Hepatocyte (in vitro differentiated cells): ENCODE data around the gene CDK6. TPM values are rescaled to one million over a fixed set of nuclear protein-coding genes. Genes with fewer than 3 reads are reported as not detected.

Experiments
- DNase-seq: peaks from one replicate; pipeline ENCODE4 v3.0.0-alpha.2; 2016; ENCODE audit warnings: low spot score
- H2AFZ ChIP-seq: fragments of 200-600 bp; sonication (generic); 2 replicates; pipeline ENCODE4 v1.6.0; 2016; ENCODE audit warnings: antibody characterized with exemption, mild to moderate bottlenecking
- H3K27ac ChIP-seq: fragments of 200-600 bp; sonication (generic); 2 replicates; pipeline ENCODE4 v1.5.1; 2016; ENCODE audit warnings: mild to moderate bottlenecking
- H3K27me3 ChIP-seq: fragments of 200-600 bp; sonication (generic); 2 replicates; pipeline ENCODE4 v1.6.1; 2016
- H3K36me3 ChIP-seq: fragments of 200-600 bp; sonication (generic); replicated peaks from 2 replicates; pipeline ENCODE4 v1.5.1; 2016; ENCODE audit warnings: low read depth; ENCODE audit not compliant: insufficient read depth
- H3K4me1 ChIP-seq: fragments of 200-600 bp; sonication (generic); 2 replicates; pipeline ENCODE4 v1.5.1; 2016; ENCODE audit warnings: mild to moderate bottlenecking, moderate library complexity; ENCODE audit not compliant: insufficient read depth
- H3K4me2 ChIP-seq: fragments of 200-600 bp; sonication (generic); 2 replicates; pipeline ENCODE4 v1.6.0; 2016
- H3K4me3 ChIP-seq: fragments of 200-600 bp; sonication (generic); 2 replicates; pipeline ENCODE4 v1.5.1; 2016; ENCODE audit warnings: mild to moderate bottlenecking
- H3K79me2 ChIP-seq: fragments of 200-600 bp; sonication (generic); 2 replicates; pipeline ENCODE4 v1.6.0; 2017; ENCODE audit warnings: mild to moderate bottlenecking
- H3K9me2 ChIP-seq: fragments of 200-600 bp; sonication (generic); replicated peaks from 2 replicates; pipeline ENCODE4 v1.6.0; 2017; ENCODE audit warnings: mild to moderate bottlenecking; ENCODE audit not compliant: insufficient read depth
- H3K9me3 ChIP-seq: fragments of 200-600 bp; sonication (generic); 2 replicates; pipeline ENCODE4 v1.5.1; 2016; ENCODE audit warnings: low read depth, mild to moderate bottlenecking
- H4K20me1 ChIP-seq: fragments of 200-600 bp; sonication (generic); 2 replicates; pipeline ENCODE4 v1.6.0; 2016; ENCODE audit warnings: mild to moderate bottlenecking; ENCODE audit not compliant: insufficient read depth, poor library complexity, severe bottlenecking
- CTCF ChIP-seq: fragments of 200-600 bp; sonication (generic); IDR thresholded peaks from 2 replicates; pipeline ENCODE4 v1.5.1; 2016; ENCODE audit warnings: antibody characterized with exemption, mild to moderate bottlenecking; ENCODE audit not compliant: poor library complexity
- EZH2 ChIP-seq: fragments of 200-600 bp; sonication (generic); IDR thresholded peaks from 2 replicates; pipeline ENCODE4 v1.6.1; 2016; ENCODE audit warnings: antibody characterized with exemption, mild to moderate bottlenecking, borderline replicate concordance
- EZH2phosphoT487 ChIP-seq: fragments of 200-600 bp; sonication (generic); IDR thresholded peaks from one replicate; pipeline ENCODE4 v1.6.1; 2018; ENCODE audit warnings: antibody characterized with exemption, mild to moderate bottlenecking, low read depth, moderate library complexity; ENCODE audit not compliant: unreplicated experiment, severe bottlenecking
- WGBS: methylation state at CpG from one replicate; pipeline ENCODE4 v1.1.6; 2016; ENCODE audit warnings: low lambda C conversion rate; ENCODE audit errors: missing lambda C conversion rate; 5-methylcytosine and 5-hydroxymethylcytosine counted together
- polyA plus RNA-seq: library from polyadenylated mRNA; unstranded; fragments of >200 nt; fragmentation: Nextera tagmentation; extraction: Ambion mirVana; gene quantifications from 2 replicates; pipeline ENCODE4 v1.2.1, GENCODE V29; 2016
- total RNA-seq: library from RNA; depleted of rRNA; stranded (reverse); fragments of >200 nt; gene quantifications from 2 replicates; pipeline ENCODE4 v1.2.3, GENCODE V29; 2014

Gene CDK6
- total and polyA plus RNA-seq, 2 experiments from 2014 or later: 18.7 to 64.5 TPM

- Histone ChIP-seq H3K9me3 (no peaks in the 10 kb centered on the region), H3K4me1 (no peaks in the 10 kb centered on the region), H3K36me3 (no peaks in the 10 kb centered on the region), H4K20me1 (no peaks in the 10 kb centered on the region), H3K9me2 (no peaks in the 10 kb centered on the region), H3K27me3 (no peaks in the 10 kb centered on the region), H2AFZ (no peak overlapping the region), H3K4me2 (no peak overlapping the region), H3K79me2 (peaks cover 80% of the 10 kb centered on the region), H3K27ac (no peak overlapping the region), H3K4me3 (no peak overlapping the region)
- WGBS: 85% methylated on average over 3 of the region's 3 CpGs
- TF ChIP-seq CTCF (no peak), EZH2phosphoT487 (no peak), EZH2 (no peak)
- DNase-seq: no peak
Measured at GRCh38 chr7:92730808-92731207, 105.6 kb downstream of the CDK6 start.

GRCh38 chr7:92729751-92730150, 106.6 kb downstream of the CDK6 start:
- no peak for DNase-seq
- H4K20me1 ChIP-seq: no peaks in the 10 kb centered on the region
- peaks cover 77% of the 10 kb centered on the region for H3K79me2 ChIP-seq
- no peaks in the 10 kb centered on the region for H3K4me1 ChIP-seq
- no peak overlapping the region for H2AFZ ChIP-seq
- H3K9me2 ChIP-seq: no peaks in the 10 kb centered on the region
- TF ChIP-seq CTCF: no peak
- TF ChIP-seq EZH2phosphoT487: no peak
- no peak for TF ChIP-seq EZH2
- H3K4me2 ChIP-seq: no peak overlapping the region
- no peaks in the 10 kb centered on the region for H3K27me3 ChIP-seq
- WGBS: 98% methylated on average over 2 of the region's 2 CpGs
- no peaks in the 10 kb centered on the region for H3K36me3 ChIP-seq
- H3K4me3 ChIP-seq: no peak overlapping the region
- H3K9me3 ChIP-seq: no peaks in the 10 kb centered on the region
- no peak overlapping the region for H3K27ac ChIP-seq

GRCh38 chr7:92729172-92729571, 107.2 kb downstream of the CDK6 start:
- no peak for DNase-seq
- 91% methylated on average over 7 of the region's 7 CpGs for WGBS
- Histone ChIP-seq H3K9me2 (no peaks in the 10 kb centered on the region), H3K36me3 (no peaks in the 10 kb centered on the region), H2AFZ (no peak overlapping the region), H3K4me2 (no peak overlapping the region), H3K9me3 (no peaks in the 10 kb centered on the region), H4K20me1 (no peaks in the 10 kb centered on the region), H3K4me1 (peaks cover under 1% of the 10 kb centered on the region), H3K27me3 (no peaks in the 10 kb centered on the region), H3K79me2 (peaks cover 75% of the 10 kb centered on the region), H3K4me3 (no peak overlapping the region), H3K27ac (no peak overlapping the region)
- TF ChIP-seq EZH2 (no peak), EZH2phosphoT487 (no peak), CTCF (no peak)

- Histone ChIP-seq H3K4me2 (no peak overlapping the region), H2AFZ (no peak overlapping the region), H3K4me1 (peaks cover 9% of the 10 kb centered on the region), H3K27ac (no peak overlapping the region), H3K9me2 (no peaks in the 10 kb centered on the region), H3K9me3 (no peaks in the 10 kb centered on the region), H3K27me3 (no peaks in the 10 kb centered on the region), H3K36me3 (no peaks in the 10 kb centered on the region), H3K4me3 (no peak overlapping the region), H3K79me2 (peaks cover 74% of the 10 kb centered on the region), H4K20me1 (no peaks in the 10 kb centered on the region)
- 81% methylated on average over 1 of the region's 1 CpG for WGBS
- TF ChIP-seq EZH2phosphoT487 (no peak), CTCF (no peak), EZH2 (no peak)
- no peak for DNase-seq
Measured at GRCh38 chr7:92727755-92728154, 108.6 kb downstream of the CDK6 start.
